NCI-H128 (cell line): ENCODE data around the gene CACNA2D4.
"Not testable (repeated sequence)": the region's sequence is repeated elsewhere in the genome, so short reads cannot be mapped to it uniquely, and the experiment has no call there.

ENCODE experiments used
- DNase-seq: peaks from one replicate; lab custom pipeline; 2025; ENCODE audit not compliant: unreplicated experiment; lab: John Stamatoyannopoulos, UW

CACNA2D4 gene

DNA sequence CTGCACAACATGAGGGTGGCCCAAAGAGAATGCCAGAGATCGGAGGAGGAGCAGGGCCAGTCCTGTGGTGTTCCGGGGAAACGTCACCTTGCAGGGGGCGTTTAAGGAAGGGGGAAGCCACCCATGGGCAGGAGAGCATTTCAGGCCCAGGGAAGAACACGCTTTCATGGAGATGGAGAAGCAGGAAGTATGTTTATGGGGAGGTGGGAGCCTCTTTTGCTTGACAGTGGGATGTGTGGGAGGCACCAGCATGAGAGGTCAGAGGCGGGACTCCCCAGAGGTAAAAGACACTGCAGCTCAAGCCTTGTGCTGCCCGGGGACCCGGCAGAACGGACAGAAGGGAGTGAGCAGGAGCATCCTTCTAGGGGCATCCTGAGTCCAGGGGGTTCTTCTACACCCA, 99.4 kb downstream of the CACNA2D4 start:
- no peak for DNase-seq

DNA sequence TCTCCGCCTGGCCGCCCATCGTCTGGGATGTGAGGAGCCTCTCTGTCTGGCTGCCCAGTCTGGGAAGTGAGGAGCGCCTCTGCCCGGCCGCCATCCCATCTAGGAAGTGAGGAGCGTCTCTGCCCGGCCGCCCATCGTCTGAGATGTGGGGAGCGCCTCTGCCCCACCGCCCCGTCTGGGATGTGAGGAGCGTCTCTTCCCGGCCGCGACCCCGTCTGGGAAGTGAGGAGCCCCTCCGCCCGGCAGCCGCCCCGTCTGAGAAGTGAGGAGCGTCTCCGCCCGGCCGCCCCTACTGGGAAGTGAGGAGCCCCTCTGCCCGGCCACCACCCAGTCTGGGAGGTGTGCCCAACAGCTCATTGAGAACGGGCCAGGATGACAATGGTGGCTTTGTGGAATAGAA, 100.5 kb downstream of the CACNA2D4 start:
- not testable (repeated sequence) for DNase-seq

DNA sequence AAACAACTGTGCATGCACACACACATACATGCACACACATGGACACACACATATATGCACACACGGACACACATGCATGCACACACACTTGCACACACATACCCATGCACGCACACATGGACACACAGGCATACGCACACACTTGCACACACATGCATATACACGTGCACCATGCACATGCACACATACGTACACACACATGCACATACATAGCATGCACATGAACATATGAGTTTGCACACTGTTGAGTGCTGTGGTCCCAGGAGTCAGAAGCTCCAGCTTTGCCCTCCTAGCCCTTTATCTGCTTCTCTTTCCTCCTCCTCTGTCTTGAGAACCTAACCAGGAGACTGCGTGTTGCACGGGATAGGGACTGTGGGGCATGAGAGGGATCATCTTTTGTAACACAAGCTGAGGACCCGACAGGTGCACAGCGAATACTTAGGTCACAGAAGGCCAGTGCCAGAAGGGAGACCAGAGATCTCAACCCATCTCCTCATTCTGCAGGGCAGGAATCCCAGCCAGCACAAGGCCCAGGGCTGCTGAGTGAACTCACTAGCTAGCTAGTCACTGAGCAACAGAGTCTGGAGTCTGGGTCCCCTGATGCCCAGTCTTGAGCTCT, 101.6 kb downstream of the CACNA2D4 start:
- DNase-seq, result no peak

DNA sequence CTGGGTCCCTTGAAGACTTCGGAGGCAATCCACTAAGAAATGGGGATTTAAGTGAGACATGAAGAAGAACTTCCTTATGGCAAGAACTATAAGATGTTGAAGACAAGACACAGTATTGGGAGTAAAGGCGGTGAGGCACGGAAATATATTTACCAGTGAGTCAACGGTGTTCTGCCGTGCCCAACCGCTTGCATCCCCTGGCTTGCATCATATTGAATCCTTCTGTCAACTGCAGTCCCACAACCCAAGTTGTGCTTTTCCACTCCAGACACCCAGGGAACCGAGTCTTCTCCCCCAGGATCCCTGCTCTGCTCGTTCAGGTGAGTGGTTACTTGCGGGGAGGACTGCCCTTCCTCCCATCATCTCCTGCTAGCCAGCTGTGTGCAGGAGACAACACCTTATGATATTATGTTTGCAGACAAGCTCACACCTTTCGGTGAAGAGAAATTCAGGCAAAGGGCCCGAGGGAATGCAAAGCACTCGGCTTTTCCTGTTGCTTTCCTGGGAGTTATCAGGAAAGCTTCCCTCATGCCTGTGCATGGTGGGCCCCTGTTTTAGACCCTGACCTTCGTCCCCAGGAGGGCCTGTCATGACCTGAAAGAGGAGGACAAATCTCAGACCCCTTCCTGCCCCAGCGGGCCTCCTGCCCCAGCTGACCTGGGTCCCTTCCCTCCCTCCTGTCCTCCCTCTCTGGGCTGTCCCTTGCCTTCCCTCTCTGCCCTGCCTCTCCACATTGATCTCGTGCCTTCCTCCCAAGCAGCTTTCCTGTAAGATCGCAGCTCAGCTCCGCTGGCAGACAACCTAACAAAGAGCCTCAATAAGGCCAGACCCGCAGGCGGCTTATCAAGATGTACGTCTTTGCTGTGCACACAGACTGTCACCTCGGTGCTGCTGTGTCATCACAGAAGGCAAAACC, 102.4 kb downstream of the CACNA2D4 start:
- no peak for DNase-seq

DNA sequence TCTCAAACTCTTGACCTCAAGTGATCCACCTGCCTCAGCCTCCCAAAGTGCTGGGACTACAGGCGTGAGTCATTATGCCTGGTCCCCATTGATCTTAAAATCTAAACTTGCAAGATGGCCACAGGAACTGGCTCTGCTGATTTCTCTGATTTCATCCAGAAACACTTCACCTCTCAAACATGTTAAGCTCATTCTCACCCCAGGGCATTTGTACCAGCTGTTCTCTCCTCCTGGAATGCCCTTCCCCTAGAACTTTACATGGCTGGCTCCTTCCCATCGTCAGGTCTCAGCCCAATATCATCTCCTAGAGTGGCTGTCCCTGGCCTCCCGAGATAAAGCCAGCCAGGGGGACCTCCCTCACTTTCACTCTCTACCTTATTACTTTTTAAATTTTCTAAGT, 103.3 kb downstream of the CACNA2D4 start:
- no peak for DNase-seq

DNA sequence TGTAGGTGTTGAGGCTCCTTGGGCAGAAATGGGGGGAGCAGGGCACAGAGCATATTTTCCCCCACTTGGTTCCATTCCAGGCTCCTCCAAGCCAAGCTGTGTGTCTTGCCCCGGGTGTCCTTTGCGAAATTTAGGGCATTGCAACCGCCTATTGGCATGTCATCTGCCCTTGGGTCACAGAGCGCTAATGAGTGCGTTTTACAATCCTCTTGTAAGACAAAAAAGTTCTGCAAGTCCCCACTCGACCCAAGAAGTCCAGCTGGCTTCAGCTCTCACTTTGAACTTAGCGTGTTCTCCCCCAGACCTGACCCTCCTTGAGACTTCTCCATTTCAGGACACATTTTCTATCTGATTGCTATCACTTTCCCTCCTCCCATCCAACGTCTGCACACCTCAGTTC, 104.2 kb downstream of the CACNA2D4 start:
- no peak for DNase-seq

DNA sequence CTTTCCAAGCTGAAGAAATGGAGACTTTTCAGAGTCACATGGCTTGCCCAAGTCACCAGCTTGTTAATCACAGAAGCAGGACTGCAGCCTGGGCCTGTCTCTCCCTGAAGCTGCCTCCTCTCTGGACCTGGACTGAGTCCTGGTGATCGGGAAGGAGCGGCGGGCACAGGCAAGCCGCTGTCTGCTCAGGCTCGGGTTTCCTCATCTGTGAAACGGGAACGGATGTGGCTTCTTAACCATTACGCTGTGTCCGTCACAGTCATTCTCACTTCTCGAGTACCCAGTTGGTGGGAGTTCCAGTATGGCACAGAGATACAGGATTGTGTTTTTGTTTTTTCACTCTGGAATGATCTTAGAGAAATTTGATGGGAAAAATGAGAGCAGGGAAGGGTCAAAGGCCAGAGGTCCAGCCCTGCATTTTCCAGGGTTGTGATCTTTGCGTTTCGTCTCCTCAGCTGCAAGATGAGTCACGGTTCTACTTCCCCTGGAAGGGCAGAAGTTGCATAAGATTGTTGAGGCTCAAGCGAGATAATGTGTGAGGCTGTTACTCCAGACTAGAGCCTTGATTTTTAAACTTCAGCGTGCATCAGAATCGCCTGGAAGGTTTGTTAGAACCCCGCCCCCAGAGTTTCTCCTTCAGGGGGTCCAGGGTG, 105.7 kb downstream of the CACNA2D4 start:
- DNase-seq, result no peak

DNA sequence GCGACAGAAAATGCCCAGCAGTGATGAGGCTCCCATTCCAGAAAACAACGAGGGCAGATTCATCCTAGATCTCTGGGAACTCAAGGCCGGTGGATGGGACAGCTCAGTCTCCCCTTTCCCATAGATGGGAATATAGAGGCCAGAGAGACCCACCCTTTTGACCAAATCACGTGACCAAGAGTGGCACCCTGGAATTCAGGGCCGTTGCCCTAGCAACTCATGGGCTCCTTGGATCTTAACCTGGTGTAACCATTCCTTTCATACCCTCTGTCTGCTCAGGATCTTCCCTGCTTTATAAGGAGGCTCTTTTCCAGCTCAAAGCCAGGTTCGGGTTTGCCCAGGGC, 106.5 kb downstream of the CACNA2D4 start:
- DNase-seq, result no peak

DNA sequence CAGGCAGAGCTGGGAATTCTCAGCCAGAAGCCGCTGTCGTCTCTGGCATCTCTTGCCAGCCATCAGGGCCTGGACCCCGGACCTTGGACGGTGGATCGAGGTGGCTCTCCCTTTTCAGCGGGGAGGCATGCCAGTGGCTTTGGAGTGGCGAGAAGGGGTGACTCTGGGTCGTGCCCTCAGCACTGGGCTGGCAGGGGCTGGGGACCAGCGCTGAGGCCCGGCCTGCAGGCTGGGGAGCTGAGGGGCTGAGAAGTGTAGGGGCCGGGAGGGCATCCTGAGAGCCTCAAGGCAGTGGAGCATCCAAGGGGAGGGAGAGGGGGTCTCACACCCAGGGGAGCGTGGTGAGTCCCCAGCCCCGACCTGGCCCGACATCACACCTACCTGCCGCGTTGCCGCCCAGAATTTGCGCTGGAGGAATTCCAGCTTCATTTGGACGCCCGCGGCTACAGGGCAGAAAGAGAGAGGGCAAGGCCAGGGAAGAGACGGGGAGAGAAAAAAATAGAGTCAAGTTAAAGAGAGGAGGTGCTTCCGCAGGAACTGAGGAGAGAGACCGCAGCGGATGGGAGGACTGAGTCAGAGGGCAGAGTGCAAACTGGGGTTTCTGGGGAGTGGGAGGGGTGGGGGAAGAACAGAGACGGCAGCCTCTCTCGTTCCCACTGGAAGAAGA, 107.0 kb downstream of the CACNA2D4 start:
- no peak for DNase-seq

DNA sequence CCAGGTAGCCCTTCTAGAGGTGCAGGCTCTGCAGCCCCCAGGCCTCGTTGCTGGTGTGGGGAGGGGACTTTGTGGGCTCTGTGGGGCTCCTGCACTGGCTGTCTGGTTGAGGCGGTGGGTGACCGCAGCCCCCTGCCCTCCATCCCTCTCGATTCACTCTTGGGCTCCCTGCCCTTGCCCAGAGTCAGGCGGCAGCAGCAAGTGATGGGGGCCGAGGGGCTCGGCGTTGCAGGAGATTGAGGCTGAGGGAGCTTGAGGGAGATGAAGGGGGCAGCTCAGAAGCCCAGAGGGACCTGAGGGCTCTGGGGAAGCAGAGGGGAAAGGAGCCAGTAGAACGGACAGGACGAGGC, 107.5 kb downstream of the CACNA2D4 start:
- no peak for DNase-seq

DNA sequence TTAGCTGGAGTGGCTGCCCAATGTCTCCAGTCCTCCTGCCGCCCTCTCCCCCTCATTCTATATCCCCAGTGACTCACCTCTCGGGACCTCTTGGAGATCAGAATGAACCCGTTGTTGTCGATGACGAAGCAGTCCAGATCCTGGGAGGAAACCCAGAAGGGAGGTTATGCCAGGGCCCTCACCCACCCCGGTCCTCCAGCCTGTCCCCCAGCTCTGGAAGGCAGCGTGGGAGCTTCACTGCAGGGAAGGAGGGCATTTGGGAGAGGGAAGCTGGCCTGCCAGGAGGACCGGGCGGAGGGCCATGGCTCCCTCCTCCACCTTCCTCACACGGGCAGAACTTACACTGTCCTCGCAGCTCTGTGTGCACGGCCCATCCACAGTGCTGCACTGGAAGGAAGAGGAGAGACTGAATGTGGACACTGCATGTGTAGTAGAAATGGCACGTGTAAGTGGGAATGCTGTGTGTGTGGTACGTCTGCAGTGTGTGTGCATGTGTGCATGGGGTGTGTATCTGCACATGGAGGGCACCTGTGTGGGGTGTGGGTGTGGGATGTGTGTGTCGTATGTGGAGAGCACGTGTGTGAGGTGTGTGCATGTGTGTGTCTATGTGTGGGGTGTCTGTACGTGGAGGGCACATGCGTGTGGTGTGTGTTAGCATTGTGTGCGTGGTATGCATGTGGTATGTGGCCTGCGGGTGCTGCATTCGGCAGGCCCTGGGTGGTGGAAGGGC, 108.1 kb downstream of the CACNA2D4 start:
- no peak for DNase-seq

DNA sequence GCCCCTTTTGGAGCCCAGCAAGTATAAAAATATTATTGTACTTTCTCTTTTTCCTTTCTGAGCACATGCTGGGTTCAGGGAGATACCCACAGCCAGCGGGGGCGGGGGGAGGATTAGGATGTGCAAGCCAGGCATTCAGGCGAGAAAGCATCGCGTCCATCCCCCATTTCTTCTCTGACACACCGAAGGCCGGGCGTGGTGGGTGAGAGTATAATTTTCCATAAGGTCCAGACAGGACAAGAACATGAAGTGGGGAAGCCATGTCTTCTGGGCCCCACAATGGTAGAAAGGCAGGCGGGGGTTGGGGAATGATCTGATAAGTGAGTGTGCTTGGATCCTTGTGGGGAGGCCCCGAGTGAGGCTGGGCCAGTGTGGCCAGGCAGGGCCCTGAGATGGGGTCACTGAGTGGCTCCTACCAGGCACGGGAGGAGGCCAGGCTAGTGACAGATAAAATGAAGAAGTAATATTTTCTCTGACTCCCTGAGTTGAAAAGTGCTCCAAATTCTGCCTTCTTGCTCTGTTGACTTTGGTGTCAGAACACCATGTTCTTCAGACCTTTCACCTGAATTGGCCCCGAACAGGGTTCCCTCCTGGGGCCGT, 108.8 kb downstream of the CACNA2D4 start:
- no peak for DNase-seq

DNA sequence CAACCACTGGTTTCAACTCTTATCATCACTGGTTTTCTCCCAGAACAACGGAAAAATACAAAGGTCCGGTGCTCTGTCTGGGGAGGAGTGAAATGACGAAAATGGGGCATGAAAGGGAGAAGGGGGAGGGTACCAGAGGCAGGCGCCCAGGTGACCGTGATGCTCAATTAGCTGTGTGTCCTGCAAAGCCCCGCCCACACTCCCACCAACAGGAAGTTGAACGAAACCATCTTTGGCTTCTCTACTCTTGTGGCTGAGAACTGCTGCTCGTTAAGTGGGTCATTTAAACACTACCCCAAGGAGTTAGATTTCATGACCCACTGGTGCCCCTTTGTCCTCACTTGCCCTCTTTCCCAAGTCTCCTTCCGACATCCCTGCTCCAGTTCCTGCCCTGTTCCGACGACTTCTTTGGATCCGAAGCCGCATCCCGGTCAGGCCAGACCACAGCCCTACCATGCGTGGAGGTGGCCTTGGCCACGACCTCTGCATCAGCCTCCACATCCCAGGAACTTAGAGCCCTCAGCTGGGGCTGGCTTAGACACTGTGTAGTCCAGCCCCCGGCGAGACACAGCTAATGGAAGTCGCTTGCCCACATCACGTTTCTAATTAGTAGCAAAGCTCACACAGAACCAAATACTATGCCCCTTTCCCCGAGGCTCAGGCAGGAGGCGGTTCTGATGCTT, 109.5 kb downstream of the CACNA2D4 start:
- no peak for DNase-seq

DNA sequence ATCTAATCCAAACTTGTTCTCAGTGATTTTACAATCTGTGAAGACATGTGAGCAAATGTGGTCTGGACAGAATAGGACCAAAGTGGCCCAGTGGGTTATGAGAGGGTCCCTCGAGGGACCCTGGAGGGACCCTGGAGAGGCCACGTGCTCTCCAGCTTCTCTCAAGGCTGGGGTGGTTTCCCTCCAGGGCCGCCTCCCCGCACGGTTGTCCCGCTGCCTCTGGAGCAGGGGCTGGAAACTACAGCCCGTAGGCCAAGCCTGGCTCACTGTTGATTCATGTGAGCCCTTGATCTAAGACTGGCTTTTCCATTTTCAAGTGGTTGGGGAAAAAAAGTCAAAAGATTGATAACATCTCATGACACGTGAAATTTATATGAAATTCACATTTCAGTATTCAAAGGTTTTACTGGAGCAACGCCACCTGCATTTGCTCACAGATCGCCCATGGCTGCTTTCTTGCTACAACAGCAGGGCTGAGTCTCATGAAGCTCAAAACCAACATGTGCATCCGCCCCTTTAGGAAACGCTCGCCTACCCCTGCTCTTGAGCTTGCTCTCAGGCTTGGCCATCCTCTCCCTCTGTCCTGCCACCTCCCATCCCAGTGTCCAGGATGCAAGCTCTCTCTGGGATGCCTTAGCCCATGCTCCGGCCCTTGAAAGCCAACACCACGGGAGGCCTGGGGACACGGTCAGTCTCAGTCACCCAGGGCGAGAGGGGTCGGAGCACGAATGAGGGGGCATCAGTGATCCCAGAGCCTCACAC, 110.2 kb downstream of the CACNA2D4 start:
- no peak for DNase-seq

DNA sequence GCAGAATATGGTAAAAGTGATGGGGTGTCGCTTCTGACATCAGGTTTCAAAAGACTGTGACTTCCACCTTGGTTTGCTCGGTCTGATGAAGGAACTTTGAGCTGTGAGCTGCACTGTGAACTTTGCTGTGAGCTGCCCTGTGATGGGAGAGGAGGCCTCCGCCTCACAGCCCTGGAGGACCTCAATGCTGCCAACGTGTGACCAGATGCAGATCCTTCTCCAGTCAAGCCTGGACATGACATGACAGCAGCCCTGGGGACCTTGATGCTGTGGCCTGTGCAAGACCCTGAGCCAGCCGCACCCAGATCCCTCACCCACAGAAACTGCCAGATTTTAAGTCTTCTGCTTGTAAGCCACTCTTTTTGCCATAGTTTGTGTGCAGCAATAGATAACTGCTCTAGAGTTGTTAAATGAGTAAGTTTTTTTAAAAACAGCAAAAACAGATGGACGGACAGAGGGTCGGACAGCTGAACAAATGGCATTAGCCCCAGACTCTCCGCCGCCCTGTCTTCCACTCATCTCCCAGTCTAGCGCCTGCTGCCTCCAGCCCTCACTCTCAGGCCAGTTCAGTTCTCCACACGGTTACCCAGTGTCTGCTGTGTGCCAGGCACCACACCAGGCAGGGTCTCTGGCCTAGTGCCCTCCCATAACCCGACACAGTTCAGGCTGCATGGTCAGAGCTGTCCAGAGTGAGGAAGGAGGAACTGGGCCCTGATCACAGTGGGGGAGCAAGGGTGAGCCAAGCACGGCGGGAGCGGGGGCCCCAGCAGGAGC, 111.2 kb downstream of the CACNA2D4 start:
- no peak for DNase-seq

DNA sequence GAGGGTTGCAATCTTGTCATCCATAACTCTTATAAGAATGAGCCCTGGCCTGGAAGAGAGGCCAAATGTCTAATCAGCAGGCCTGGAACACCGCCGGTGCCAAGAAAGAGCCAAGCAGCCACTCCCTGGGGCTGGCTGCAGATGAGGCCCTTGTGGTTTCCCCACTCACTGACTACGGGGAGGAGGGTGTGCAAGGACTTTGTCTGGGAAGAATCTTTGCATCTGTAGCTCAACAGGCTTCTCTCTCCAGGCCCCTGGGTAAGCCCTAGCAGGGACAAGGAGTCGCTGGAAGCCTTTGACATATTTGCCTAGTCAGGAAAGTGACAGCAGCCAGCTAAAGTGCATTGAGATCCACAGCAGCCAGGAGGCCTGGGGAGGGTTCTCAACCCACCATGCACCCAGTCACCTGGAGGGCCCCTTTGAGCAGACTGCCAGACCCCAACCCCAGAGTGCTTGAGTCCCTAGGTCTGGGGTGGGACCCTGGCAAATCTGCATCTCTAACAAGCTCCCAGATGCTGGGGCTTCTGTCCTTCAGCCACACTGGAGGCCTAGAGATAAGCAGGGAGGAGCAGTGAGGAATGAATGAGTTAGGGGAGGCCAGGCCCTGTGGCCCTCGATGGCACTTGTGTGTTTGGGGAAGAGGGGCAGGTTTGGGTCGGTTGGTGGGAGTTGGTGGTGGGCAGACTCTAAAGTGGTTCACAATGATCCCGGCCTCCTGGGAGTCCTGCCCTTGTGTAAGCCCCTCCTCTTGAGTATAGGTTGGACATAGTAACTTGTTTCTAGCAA, 112.0 kb downstream of the CACNA2D4 start:
- no peak for DNase-seq

DNA sequence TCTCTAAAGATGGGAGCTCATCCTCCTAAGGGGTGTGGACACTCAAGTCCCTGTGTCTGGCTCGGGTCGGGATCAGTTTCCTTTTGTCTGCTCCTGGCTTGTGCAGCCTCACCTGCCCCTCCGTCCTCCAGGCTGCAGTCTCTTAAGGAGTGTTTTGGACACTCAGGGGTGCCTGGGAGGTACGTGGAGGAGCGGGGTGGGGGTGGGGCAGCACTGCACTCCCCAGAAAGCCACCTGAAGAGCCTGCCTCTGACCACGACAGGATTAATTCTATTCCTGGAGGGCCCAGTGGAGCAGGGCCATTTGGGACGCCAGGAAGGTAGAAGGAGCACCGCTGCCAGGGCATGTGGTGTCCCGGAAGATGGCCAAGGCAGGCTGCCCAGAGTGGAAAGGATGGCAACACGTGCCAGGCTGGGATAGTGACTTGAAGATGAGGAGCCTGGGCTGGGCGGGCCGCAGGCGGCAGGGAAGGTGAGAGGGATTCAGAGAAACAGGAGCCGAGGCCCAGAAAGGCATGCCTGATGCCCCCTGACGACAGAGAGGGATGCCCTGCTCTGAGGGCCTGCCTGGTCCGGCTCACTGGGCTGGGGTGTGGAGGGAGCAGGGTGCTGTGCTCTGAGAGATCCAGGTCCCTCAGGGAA, 112.9 kb downstream of the CACNA2D4 start:
- no peak for DNase-seq
